Spleen (tissue), 11 donors: ENCODE data around the gene VPS39. TPM values are rescaled to one million over a fixed set of nuclear protein-coding genes. Genes with fewer than 3 reads are reported as not detected.

Experiments used
- DNase-seq: peaks from one replicate; pipeline ENCODE4 v3.0.0-alpha.2; 2020
- H3K27ac ChIP-seq, 8 donors: fragments of 200-600 bp; sonication (generic) in 7 of 8; 1 replicate in 4 of 8; 2 replicates in 4 of 8; pipeline versions ENCODE4 v1.5.0 to v1.8.0; 2016 to 2021; ENCODE audit warnings: inconsistent platforms in 4 of 8, mild to moderate bottlenecking in 4 of 8, moderate library complexity in 1 of 8
- H3K27me3 ChIP-seq, 7 donors: fragments of 200-600 bp; sonication (generic) in 6 of 7; replicated peaks in 1 of 7; 1 replicate in 4 of 7; 2 replicates in 3 of 7; pipeline versions ENCODE4 v1.5.0 to v1.8.0; 2016 to 2021; ENCODE audit warnings: inconsistent platforms in 3 of 7, mild to moderate bottlenecking in 1 of 7
- H3K36me3 ChIP-seq, 6 donors: fragments of 200-600 bp; sonication (generic) in 5 of 6; 1 replicate in 4 of 6; 2 replicates in 2 of 6; pipeline versions ENCODE4 v1.5.0 to v1.8.0; 2016 to 2021; ENCODE audit warnings: inconsistent platforms in 2 of 6
- H3K4me1 ChIP-seq, 6 donors: fragments of 200-600 bp; sonication (generic) in 5 of 6; 1 replicate in 3 of 6; 2 replicates in 3 of 6; pipeline versions ENCODE4 v1.5.0 to v1.8.0; 2016 to 2021; ENCODE audit warnings: inconsistent platforms in 3 of 6
- H3K4me3 ChIP-seq, 8 donors: fragments of 200-600 bp; sonication (generic) in 7 of 8; 1 replicate in 4 of 8; 2 replicates in 4 of 8; pipeline versions ENCODE4 v1.5.0 to v1.8.0; 2016 to 2021; ENCODE audit warnings: inconsistent platforms in 4 of 8, mild to moderate bottlenecking in 4 of 8, moderate library complexity in 2 of 8
- H3K9me3 ChIP-seq, 8 donors: fragments of 200-600 bp; sonication (generic) in 7 of 8; 1 replicate in 4 of 8; 2 replicates in 4 of 8; pipeline versions ENCODE4 v1.5.0 to v1.8.0; 2016 to 2021; ENCODE audit warnings: inconsistent platforms in 4 of 8
- POLR2A ChIP-seq, 3 donors: fragments of 450-650 bp; IDR thresholded peaks; one replicate each; pipeline ENCODE4 v1.5.1; 2017; ENCODE audit warnings: antibody characterized with exemption in 3 of 3, mild to moderate bottlenecking in 1 of 3
- POLR2AphosphoS5 ChIP-seq, 3 donors: sonication (generic); formaldehyde crosslinking; IDR thresholded peaks; one replicate each; pipeline ENCODE4 v1.5.1; 2017; ENCODE audit warnings: antibody characterized with exemption in 3 of 3
- WGBS, 5 donors: extraction: QIAGEN DNeasy Blood & Tissue Kit in 3 of 5; methylation state at CpG; one replicate each; pipeline versions ENCODE4 v1.1.5 to v1.1.7; 2013 to 2018; 5-methylcytosine and 5-hydroxymethylcytosine counted together
- intact Hi-C: fragments of 100-400 bp; cut with DNase I; formaldehyde crosslinking; loops from one replicate; pipeline ENCODE4 v1.15.0; 2023; ENCODE audit warnings: low total_unique reads
- polyA plus RNA-seq, 3 donors: library from polyadenylated mRNA; stranded (reverse); fragments of 200-250 nt; gene quantifications; one replicate each; pipeline ENCODE4 v1.2.1, GENCODE V29; 2013
- total RNA-seq, 7 donors: library from RNA; depleted of rRNA in 3 of 7; stranded (reverse); fragments of >200 nt in 3 of 7; fragmentation: NEBNext Ultra II Directional in 4 of 7; extraction: Animal tissue kit (Norgen Biotek cat#: 25700) in 4 of 7; gene quantifications; one replicate each; pipeline versions ENCODE4 v1.1.0 to v1.2.1, GENCODE V29; 2016 to 2021
- TF ChIP-seq, protein P1 (sequence below), 11 experiments: fragments of 200-600 bp in 7 of 11; fragments of 450-650 bp in 4 of 11; sonication (generic) in 4 of 11; IDR thresholded peaks in 8 of 11; conservative IDR thresholded peaks in 3 of 11; 1 replicate in 7 of 11; 2 replicates in 4 of 11; pipeline versions ENCODE4 v1.4.0 to v1.8.0; 2016 to 2021; ENCODE audit warnings: antibody characterized with exemption in 11 of 11, inconsistent platforms in 4 of 11, mild to moderate bottlenecking in 1 of 11
- donor health status: healthy with polysubstance abuse.
- donor health status: DM: no; HTN: no; CAD: no; lungs with moderate emphysema.
- donor health status: DM: no; HTN: no; CAD: no.
- donor health status: Bipolar disorder and iron deficiency.
- donor health status: healthy.
- donor health status: DM: no; HTN: no; CAD: no.
- donor health status: DM: yes; HTN: yes; CAD: no.

The VPS39 gene
- total and polyA plus RNA-seq, 10 donors = 25.9 to 220 (median 94.2) TPM

DNA sequence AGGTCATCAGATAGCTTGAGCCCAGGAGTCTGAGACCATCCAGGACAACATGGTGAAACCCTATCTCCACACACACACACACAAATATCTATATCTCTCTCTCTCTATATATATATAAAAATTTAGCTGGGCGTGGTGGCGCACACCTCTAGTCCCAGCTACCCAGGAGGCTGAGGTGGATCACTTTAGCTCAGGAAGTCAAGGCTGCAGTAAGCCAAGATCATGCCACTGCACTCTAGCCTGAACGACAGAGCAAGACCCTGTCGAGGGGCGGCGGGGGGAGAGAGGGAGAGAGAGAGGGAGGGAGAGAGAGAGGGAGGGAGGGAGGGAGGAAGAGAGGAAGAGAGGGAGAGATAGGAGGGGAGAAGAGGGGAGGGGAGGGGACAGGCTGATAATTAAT is 79.6 kb downstream of the VPS39 start:
- H3K9me3 ChIP-seq = no peaks in the 10 kb centered on the region
- no peak overlapping the region for H3K4me3 ChIP-seq
- H3K27ac ChIP-seq = no peak overlapping the region
- H3K27me3 ChIP-seq = peaks cover 0 to 27% (median 0%) of the 10 kb centered on the region in 7 donors
- no peaks in the 10 kb centered on the region for H3K36me3 ChIP-seq
- DNase-seq = no peak
- WGBS, 5 donors = 64 to 84% (median 75%) methylated on average over 6 of the region's 6 CpGs
- H3K4me1 ChIP-seq = no peaks in the 10 kb centered on the region
- intact Hi-C loops = no loop called here
- no peak for TF ChIP-seq POLR2A (IDR thresholded peaks at IDR 0.05)
- TF ChIP-seq POLR2AphosphoS5 (IDR thresholded peaks at IDR 0.05) = no peak
- TF ChIP-seq, protein P1, sequence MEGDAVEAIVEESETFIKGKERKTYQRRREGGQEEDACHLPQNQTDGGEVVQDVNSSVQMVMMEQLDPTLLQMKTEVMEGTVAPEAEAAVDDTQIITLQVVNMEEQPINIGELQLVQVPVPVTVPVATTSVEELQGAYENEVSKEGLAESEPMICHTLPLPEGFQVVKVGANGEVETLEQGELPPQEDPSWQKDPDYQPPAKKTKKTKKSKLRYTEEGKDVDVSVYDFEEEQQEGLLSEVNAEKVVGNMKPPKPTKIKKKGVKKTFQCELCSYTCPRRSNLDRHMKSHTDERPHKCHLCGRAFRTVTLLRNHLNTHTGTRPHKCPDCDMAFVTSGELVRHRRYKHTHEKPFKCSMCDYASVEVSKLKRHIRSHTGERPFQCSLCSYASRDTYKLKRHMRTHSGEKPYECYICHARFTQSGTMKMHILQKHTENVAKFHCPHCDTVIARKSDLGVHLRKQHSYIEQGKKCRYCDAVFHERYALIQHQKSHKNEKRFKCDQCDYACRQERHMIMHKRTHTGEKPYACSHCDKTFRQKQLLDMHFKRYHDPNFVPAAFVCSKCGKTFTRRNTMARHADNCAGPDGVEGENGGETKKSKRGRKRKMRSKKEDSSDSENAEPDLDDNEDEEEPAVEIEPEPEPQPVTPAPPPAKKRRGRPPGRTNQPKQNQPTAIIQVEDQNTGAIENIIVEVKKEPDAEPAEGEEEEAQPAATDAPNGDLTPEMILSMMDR (IDR thresholded peaks at IDR 0.05 in 8 of 11, conservative IDR thresholded peaks at IDR 0.05 in 3 of 11) = no peak

DNA sequence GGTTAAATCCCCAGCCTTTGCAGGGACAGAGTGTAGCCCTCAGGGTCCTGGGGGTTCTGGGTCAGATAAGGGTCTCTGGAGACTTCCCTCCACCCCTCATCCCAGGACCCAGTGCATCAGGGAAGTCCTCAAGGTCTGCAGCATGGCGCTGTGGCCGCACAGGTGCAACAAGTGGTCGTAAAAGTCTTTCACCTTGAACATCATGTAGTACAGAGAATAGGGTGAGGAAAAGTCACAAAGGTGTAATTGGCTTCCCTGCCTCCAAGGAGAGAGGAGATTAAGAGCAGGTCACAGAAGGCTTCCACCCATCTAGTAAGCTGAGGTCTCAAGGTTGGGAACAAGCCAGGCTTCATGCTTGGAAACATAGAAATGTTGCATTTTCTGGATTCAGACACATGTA is 84.6 kb downstream of the VPS39 start:
- peaks cover 0 to 10% (median 0%) of the 10 kb centered on the region in 7 donors for H3K27me3 ChIP-seq
- no peak for DNase-seq
- H3K4me1 ChIP-seq = peaks cover 0 to 5% (median 0%) of the 10 kb centered on the region in 6 donors
- TF ChIP-seq, protein P1 (IDR thresholded peaks at IDR 0.05 in 8 of 11, conservative IDR thresholded peaks at IDR 0.05 in 3 of 11) = no peak
- no peak for TF ChIP-seq POLR2A (IDR thresholded peaks at IDR 0.05)
- TF ChIP-seq POLR2AphosphoS5 (IDR thresholded peaks at IDR 0.05) = no peak
- H3K27ac ChIP-seq = no peak overlapping the region
- H3K9me3 ChIP-seq = no peaks in the 10 kb centered on the region
- whole genome bisulfite sequencing, 5 donors = 76 to 91% (median 89%) methylated on average over 3 of the region's 3 CpGs; no CpG with 5 or more reads in 1 of the 5 donors
- H3K4me3 ChIP-seq = no peak overlapping the region
- no peaks in the 10 kb centered on the region for H3K36me3 ChIP-seq
- intact Hi-C loops = no loop called here

DNA sequence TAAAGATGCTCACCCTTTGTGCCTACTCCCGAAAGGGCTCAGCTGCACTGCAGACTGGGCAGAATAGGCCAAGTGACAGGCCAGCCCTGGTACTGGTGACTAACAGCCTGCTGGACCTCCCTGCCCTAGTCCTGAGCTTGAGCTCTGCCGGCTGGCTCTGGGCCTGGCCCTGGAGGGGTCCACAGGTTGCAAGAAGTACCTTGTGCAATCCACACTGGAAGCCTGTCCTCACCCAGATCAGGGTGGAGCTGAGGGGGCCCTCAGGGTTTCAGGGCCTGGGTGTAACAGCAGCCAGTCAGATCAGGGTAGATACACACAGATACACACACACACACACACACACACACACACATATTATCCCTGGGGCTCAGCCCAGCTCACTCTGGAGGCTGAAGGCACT is 86.4 kb downstream of the VPS39 start:
- H3K4me3 ChIP-seq = no peak overlapping the region
- DNase-seq = no peak
- intact Hi-C loops = no loop called here
- H3K36me3 ChIP-seq = no peaks in the 10 kb centered on the region
- 21 to 65% (median 44%) methylated on average over 1 to 2 of the region's 2 CpGs for WGBS, 5 donors
- peaks cover 0 to 5% (median 0%) of the 10 kb centered on the region in 6 donors for H3K4me1 ChIP-seq
- H3K27me3 ChIP-seq = no peaks in the 10 kb centered on the region
- no peaks in the 10 kb centered on the region for H3K9me3 ChIP-seq
- TF ChIP-seq POLR2A (IDR thresholded peaks at IDR 0.05) (no peak), POLR2AphosphoS5 (IDR thresholded peaks at IDR 0.05) (no peak)
- TF ChIP-seq, protein P1 (IDR thresholded peaks at IDR 0.05 in 8 of 11, conservative IDR thresholded peaks at IDR 0.05 in 3 of 11) = no peak
- no peak overlapping the region for H3K27ac ChIP-seq

DNA sequence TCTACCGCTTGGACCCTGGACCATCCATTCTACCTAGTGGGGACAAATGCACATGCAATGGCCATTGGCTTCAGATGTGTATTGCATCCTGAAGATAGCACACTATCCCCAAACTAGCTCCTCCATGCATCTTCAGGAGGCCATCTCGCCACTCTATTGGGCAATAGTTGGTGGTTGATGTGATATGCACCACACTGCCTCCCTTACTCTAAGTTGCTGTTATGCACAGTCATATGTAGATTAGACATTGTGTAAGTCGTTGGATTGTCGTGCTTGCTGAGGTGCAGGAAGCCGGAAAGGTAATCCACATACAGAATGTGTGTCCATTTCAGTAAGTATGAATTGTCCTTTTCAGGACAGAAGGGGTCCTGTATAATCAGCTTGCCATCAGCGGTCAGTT is 87.1 kb downstream of the VPS39 start:
- intact Hi-C loops = no loop called here
- DNase-seq = no peak
- 61 to 83% (median 74%) methylated on average over 6 of the region's 6 CpGs for WGBS, 5 donors
- Histone ChIP-seq H3K9me3 (peaks cover 0 to 5% (median 0%) of the 10 kb centered on the region in 8 donors), H3K27me3 (no peaks in the 10 kb centered on the region), H3K4me3 (no peak overlapping the region), H3K4me1 (peaks cover 0 to 5% (median 0%) of the 10 kb centered on the region in 6 donors), H3K36me3 (no peaks in the 10 kb centered on the region), H3K27ac (no peak overlapping the region)
- TF ChIP-seq POLR2A (IDR thresholded peaks at IDR 0.05) = no peak
- TF ChIP-seq, protein P1 (IDR thresholded peaks at IDR 0.05 in 8 of 11, conservative IDR thresholded peaks at IDR 0.05 in 3 of 11) = no peak
